HL-60 (cell line): ENCODE data around the gene GZMM.

Experiments used
- GABPA ChIP-seq: IDR thresholded peaks from 2 replicates; pipeline ENCODE4 v1.6.1; 2012; ENCODE audit warnings: low read depth
- POLR2AphosphoS5 ChIP-seq: IDR thresholded peaks from 2 replicates; pipeline ENCODE4 v1.6.1; 2012; ENCODE audit warnings: low read depth
- TF ChIP-seq, protein P1 (sequence below): IDR thresholded peaks from one replicate; pipeline ENCODE4 v1.5.1; 2011; ENCODE audit warnings: low read length, control low read depth, inconsistent platforms; ENCODE audit not compliant: insufficient read depth
- TF ChIP-seq, protein P2 (sequence below): IDR thresholded peaks from 2 replicates; pipeline ENCODE4 v1.6.1; 2012; ENCODE audit warnings: low read depth; ENCODE audit not compliant: insufficient replicate concordance

DNA sequence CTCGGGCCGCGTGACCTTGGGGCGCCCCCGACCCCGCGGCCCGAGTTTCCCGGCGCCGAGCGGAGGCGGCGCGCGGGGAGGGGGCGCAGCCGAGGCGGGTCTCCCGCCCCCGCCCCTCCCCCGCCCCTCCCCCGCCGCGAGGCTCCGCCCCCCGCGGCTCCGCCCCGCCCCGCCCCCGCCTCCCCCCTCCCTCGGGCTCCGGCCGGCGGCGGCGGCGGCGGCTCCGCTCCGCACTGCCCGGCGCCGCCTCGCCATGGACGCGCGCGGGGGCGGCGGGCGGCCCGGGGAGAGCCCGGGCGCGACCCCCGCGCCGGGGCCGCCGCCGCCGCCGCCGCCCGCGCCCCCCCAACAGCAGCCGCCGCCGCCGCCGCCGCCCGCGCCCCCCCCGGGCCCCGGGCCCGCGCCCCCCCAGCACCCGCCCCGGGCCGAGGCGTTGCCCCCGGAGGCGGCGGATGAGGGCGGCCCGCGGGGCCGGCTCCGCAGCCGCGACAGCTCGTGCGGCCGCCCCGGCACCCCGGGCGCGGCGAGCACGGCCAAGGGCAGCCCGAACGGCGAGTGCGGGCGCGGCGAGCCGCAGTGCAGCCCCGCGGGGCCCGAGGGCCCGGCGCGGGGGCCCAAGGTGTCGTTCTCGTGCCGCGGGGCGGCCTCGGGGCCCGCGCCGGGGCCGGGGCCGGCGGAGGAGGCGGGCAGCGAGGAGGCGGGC is 46.0 kb downstream of the GZMM start, which contains the start of gene HCN2:
- TF ChIP-seq, protein P1, sequence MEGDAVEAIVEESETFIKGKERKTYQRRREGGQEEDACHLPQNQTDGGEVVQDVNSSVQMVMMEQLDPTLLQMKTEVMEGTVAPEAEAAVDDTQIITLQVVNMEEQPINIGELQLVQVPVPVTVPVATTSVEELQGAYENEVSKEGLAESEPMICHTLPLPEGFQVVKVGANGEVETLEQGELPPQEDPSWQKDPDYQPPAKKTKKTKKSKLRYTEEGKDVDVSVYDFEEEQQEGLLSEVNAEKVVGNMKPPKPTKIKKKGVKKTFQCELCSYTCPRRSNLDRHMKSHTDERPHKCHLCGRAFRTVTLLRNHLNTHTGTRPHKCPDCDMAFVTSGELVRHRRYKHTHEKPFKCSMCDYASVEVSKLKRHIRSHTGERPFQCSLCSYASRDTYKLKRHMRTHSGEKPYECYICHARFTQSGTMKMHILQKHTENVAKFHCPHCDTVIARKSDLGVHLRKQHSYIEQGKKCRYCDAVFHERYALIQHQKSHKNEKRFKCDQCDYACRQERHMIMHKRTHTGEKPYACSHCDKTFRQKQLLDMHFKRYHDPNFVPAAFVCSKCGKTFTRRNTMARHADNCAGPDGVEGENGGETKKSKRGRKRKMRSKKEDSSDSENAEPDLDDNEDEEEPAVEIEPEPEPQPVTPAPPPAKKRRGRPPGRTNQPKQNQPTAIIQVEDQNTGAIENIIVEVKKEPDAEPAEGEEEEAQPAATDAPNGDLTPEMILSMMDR, result no peak
- no peak for TF ChIP-seq GABPA
- TF ChIP-seq POLR2AphosphoS5, result no peak
- TF ChIP-seq, protein P2, sequence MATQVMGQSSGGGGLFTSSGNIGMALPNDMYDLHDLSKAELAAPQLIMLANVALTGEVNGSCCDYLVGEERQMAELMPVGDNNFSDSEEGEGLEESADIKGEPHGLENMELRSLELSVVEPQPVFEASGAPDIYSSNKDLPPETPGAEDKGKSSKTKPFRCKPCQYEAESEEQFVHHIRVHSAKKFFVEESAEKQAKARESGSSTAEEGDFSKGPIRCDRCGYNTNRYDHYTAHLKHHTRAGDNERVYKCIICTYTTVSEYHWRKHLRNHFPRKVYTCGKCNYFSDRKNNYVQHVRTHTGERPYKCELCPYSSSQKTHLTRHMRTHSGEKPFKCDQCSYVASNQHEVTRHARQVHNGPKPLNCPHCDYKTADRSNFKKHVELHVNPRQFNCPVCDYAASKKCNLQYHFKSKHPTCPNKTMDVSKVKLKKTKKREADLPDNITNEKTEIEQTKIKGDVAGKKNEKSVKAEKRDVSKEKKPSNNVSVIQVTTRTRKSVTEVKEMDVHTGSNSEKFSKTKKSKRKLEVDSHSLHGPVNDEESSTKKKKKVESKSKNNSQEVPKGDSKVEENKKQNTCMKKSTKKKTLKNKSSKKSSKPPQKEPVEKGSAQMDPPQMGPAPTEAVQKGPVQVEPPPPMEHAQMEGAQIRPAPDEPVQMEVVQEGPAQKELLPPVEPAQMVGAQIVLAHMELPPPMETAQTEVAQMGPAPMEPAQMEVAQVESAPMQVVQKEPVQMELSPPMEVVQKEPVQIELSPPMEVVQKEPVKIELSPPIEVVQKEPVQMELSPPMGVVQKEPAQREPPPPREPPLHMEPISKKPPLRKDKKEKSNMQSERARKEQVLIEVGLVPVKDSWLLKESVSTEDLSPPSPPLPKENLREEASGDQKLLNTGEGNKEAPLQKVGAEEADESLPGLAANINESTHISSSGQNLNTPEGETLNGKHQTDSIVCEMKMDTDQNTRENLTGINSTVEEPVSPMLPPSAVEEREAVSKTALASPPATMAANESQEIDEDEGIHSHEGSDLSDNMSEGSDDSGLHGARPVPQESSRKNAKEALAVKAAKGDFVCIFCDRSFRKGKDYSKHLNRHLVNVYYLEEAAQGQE, result no peak
